Naive B cell (primary cell): ENCODE measurements around the gene MTA1. TPM values are rescaled to one million over a fixed set of nuclear protein-coding genes. Genes with fewer than 3 reads are reported as not detected.

ENCODE experiments used
- ATAC-seq, 2 donors: fragments of 150-1000 bp; cut with Tn5 transposase; 2 replicates each; pipeline ENCODE4 v1.10.0; 2021; ENCODE audit warnings: low read depth in 2 of 2, mild to moderate bottlenecking in 2 of 2, moderate library complexity in 2 of 2
- DNase-seq: peaks from one replicate; pipeline ENCODE4 v3.0.0; 2022
- H3K27ac Mint-ChIP-seq, 6 donors: one replicate each; pipeline ENCODE4 v1.8.0; 2020 to 2022; ENCODE audit warnings: mild to moderate bottlenecking in 6 of 6, mixed read lengths in 6 of 6, moderate library complexity in 5 of 6, inconsistent platforms in 2 of 6
- H3K27me3 Mint-ChIP-seq, 3 donors: one replicate each; pipeline ENCODE4 v1.8.0; 2021 to 2022; ENCODE audit warnings: mixed read lengths in 3 of 3, mild to moderate bottlenecking in 1 of 3
- H3K36me3 Mint-ChIP-seq, 2 donors: one replicate each; pipeline ENCODE4 v1.8.0; 2020 to 2022; ENCODE audit warnings: mixed read lengths in 2 of 2, inconsistent platforms in 1 of 2, mild to moderate bottlenecking in 1 of 2
- H3K4me1 Mint-ChIP-seq, 3 donors: one replicate each; pipeline ENCODE4 v1.8.0; 2020 to 2022; ENCODE audit warnings: mixed read lengths in 3 of 3, inconsistent platforms in 1 of 3, mild to moderate bottlenecking in 1 of 3, moderate library complexity in 1 of 3
- H3K4me3 Mint-ChIP-seq, 8 donors: one replicate each; pipeline ENCODE4 v1.8.0; 2020 to 2022; ENCODE audit warnings: mild to moderate bottlenecking in 8 of 8, mixed read lengths in 8 of 8, moderate library complexity in 8 of 8, inconsistent platforms in 2 of 8
- H3K9me3 Mint-ChIP-seq, 7 donors: one replicate each; pipeline ENCODE4 v1.8.0; 2020 to 2022; ENCODE audit warnings: mixed read lengths in 7 of 7, mild to moderate bottlenecking in 5 of 7, inconsistent platforms in 2 of 7, moderate library complexity in 1 of 7
- polyA plus RNA-seq, 6 donors: library from polyadenylated mRNA; unstranded; fragments of 300-500 nt; fragmentation: Illumina TruSeq; gene quantifications; one replicate each; pipeline ENCODE4 v1.2.3, GENCODE V29; 2021; ENCODE audit warnings: low read depth in 6 of 6

The MTA1 gene
- polyA plus RNA-seq, 6 donors from 2014 or later: 3.3 to 6.3 (median 4.7) TPM

- no peak overlapping the region for H3K4me3 Mint-ChIP-seq
- no peaks in the 10 kb centered on the region for H3K36me3 Mint-ChIP-seq
- peak overlapping the region in 2 of 6 donors; percentile 36 to 54 for H3K27ac Mint-ChIP-seq
- H3K27me3 Mint-ChIP-seq: no peaks in the 10 kb centered on the region
- H3K4me1 Mint-ChIP-seq: peaks cover 9 to 15% (median 9%) of the 10 kb centered on the region in 3 donors
- no peaks in the 10 kb centered on the region for H3K9me3 Mint-ChIP-seq
- DNase-seq: no peak
- ATAC-seq: no peak
These were observed 28.7 kb upstream of the MTA1 start for GRCh38 chr14:105390849-105391500.

- Mint-ChIP-seq H3K9me3 (no peaks in the 10 kb centered on the region), H3K36me3 (no peaks in the 10 kb centered on the region), H3K4me3 (no peak overlapping the region), H3K27me3 (no peaks in the 10 kb centered on the region), H3K27ac (peak overlapping the region in 3 of 6 donors; percentile 47 to 88 (median 63)), H3K4me1 (peaks cover 9 to 15% (median 9%) of the 10 kb centered on the region in 3 donors)
- ATAC-seq: no peak
- DNase-seq: no peak
These were observed 28.1 kb upstream of the MTA1 start for GRCh38 chr14:105391541-105391940.

GRCh38 chr14:105392131-105393090, 27.2 kb upstream of the MTA1 start:
- no peak for DNase-seq
- H3K27me3 Mint-ChIP-seq: no peaks in the 10 kb centered on the region
- no peak for ATAC-seq
- H3K4me1 Mint-ChIP-seq: peaks cover 9 to 15% (median 9%) of the 10 kb centered on the region in 3 donors
- H3K9me3 Mint-ChIP-seq: no peaks in the 10 kb centered on the region
- H3K36me3 Mint-ChIP-seq: no peaks in the 10 kb centered on the region
- no peak overlapping the region for H3K4me3 Mint-ChIP-seq
- peak overlapping the region in 3 of 6 donors; percentile 47 to 66 (median 63) for H3K27ac Mint-ChIP-seq

GRCh38 chr14:105393151-105393550, 26.5 kb upstream of the MTA1 start:
- Mint-ChIP-seq H3K27me3 (no peaks in the 10 kb centered on the region), H3K9me3 (no peaks in the 10 kb centered on the region), H3K4me1 (peaks cover 9 to 15% (median 14%) of the 10 kb centered on the region in 3 donors), H3K36me3 (no peaks in the 10 kb centered on the region), H3K4me3 (no peak overlapping the region), H3K27ac (no peak overlapping the region)
- DNase-seq (no peak), ATAC-seq (no peak)

- no peaks in the 10 kb centered on the region for H3K27me3 Mint-ChIP-seq
- peak overlapping the region in 2 of 8 donors; percentile 15 to 53 for H3K4me3 Mint-ChIP-seq
- peak overlapping the region in 3 of 6 donors; percentile 10 to 58 (median 37) for H3K27ac Mint-ChIP-seq
- H3K36me3 Mint-ChIP-seq: no peaks in the 10 kb centered on the region
- ATAC-seq (no peak), DNase-seq (no peak)
- H3K9me3 Mint-ChIP-seq: no peaks in the 10 kb centered on the region
- peaks cover 14 to 23% (median 21%) of the 10 kb centered on the region in 3 donors for H3K4me1 Mint-ChIP-seq
These were observed 24.7 kb upstream of the MTA1 start for GRCh38 chr14:105394714-105395537.

- Mint-ChIP-seq H3K27ac (peak overlapping the region in 2 of 6 donors; percentile 29 to 37), H3K27me3 (no peaks in the 10 kb centered on the region), H3K36me3 (peaks cover 2 to 6% of the 10 kb centered on the region in 2 donors), H3K4me3 (peak overlapping the region in 1 of 8 donors; percentile 15), H3K9me3 (no peaks in the 10 kb centered on the region), H3K4me1 (peaks cover 12 to 20% (median 20%) of the 10 kb centered on the region in 3 donors)
- ATAC-seq: no peak
- no peak for DNase-seq
These were observed 24.1 kb upstream of the MTA1 start for GRCh38 chr14:105395538-105395854.

GRCh38 chr14:105397350-105397931, 22.2 kb upstream of the MTA1 start:
- peak overlapping the region; percentile 80 to 90 (median 84) for H3K4me3 Mint-ChIP-seq
- no peak for DNase-seq
- peaks cover 13 to 22% (median 21%) of the 10 kb centered on the region in 3 donors for H3K4me1 Mint-ChIP-seq
- H3K9me3 Mint-ChIP-seq: no peaks in the 10 kb centered on the region
- no peak for ATAC-seq
- peaks cover 11 to 14% of the 10 kb centered on the region in 2 donors for H3K36me3 Mint-ChIP-seq
- H3K27me3 Mint-ChIP-seq: no peaks in the 10 kb centered on the region
- H3K27ac Mint-ChIP-seq: peak overlapping the region in 5 of 6 donors; percentile 52 to 94 (median 83)

- peak within 1 kb of the TSS; percentile 83 to 94 (median 90) for H3K4me3 Mint-ChIP-seq
- DNase-seq: peak; percentile 91
- peaks cover 18 to 22% (median 21%) of the 10 kb centered on the region in 3 donors for H3K4me1 Mint-ChIP-seq
- H3K27ac Mint-ChIP-seq: peak within 1 kb of the TSS; percentile 78 to 94 (median 91)
- ATAC-seq: peak; percentile 85 to 86
- no peaks in the 10 kb centered on the region for H3K27me3 Mint-ChIP-seq
- H3K9me3 Mint-ChIP-seq: no peaks in the 10 kb centered on the region
- H3K36me3 Mint-ChIP-seq: peaks cover 11 to 14% of the 10 kb centered on the region in 2 donors
These were observed 21.4 kb upstream of the MTA1 start, which contains the start of gene TEX22 for GRCh38 chr14:105398044-105398725. TEX22 (plus strand) TSS chr14:105398538; CDS start chr14:105399341, 803 bp downstream.

- Mint-ChIP-seq H3K27me3 (no peaks in the 10 kb centered on the region), H3K4me3 (peak overlapping the region; percentile 83 to 94 (median 90)), H3K27ac (peak overlapping the region; percentile 78 to 94 (median 86)), H3K9me3 (no peaks in the 10 kb centered on the region), H3K4me1 (peaks cover 18 to 23% (median 22%) of the 10 kb centered on the region in 3 donors), H3K36me3 (peaks cover 11 to 14% of the 10 kb centered on the region in 2 donors)
- ATAC-seq (peak; percentile 35 to 44), DNase-seq (no peak)
These were observed 20.7 kb upstream of the MTA1 start for GRCh38 chr14:105398726-105399465.

GRCh38 chr14:105399466-105399775, 20.2 kb upstream of the MTA1 start:
- Mint-ChIP-seq H3K4me1 (peaks cover 22 to 28% (median 27%) of the 10 kb centered on the region in 3 donors), H3K27me3 (no peaks in the 10 kb centered on the region), H3K36me3 (peaks cover 11 to 14% of the 10 kb centered on the region in 2 donors)

GRCh38 chr14:105400016-105400415, 19.6 kb upstream of the MTA1 start:
- Mint-ChIP-seq H3K36me3 (peaks cover 11 to 14% of the 10 kb centered on the region in 2 donors), H3K27ac (peak overlapping the region in 1 of 6 donors; percentile 87), H3K4me1 (peaks cover 27 to 34% (median 33%) of the 10 kb centered on the region in 3 donors), H3K9me3 (no peaks in the 10 kb centered on the region), H3K27me3 (no peaks in the 10 kb centered on the region), H3K4me3 (peak overlapping the region in 7 of 8 donors; percentile 83 to 94 (median 90))
- DNase-seq (no peak), ATAC-seq (no peak)

More at GRCh38 chr14:105399466-105399775, 20.2 kb upstream of the MTA1 start:
- ATAC-seq (no peak), DNase-seq (no peak)
- H3K27ac Mint-ChIP-seq: peak overlapping the region in 2 of 6 donors; percentile 83 to 87
- no peaks in the 10 kb centered on the region for H3K9me3 Mint-ChIP-seq
- H3K4me3 Mint-ChIP-seq: peak overlapping the region; percentile 52 to 94 (median 88)
